Thymus (tissue), 11 donors: Measurements from ENCODE around the gene KIAA1217. TPM values are rescaled to one million over a fixed set of nuclear protein-coding genes. Genes with fewer than 3 reads are reported as not detected.

Experiments
- DNase-seq, 9 donors: peaks; one replicate each; pipeline ENCODE4 v3.0.0-alpha.2; 2013; ENCODE audit warnings: low spot score in 9 of 9, low read depth in 6 of 9, missing footprints in 1 of 9
- H3K27ac ChIP-seq, 2 donors: one replicate each; pipeline ENCODE4 v1.5.1; 2013; ENCODE audit warnings: control low read depth in 1 of 2, low read depth in 1 of 2, low read length in 1 of 2, mild to moderate bottlenecking in 1 of 2, moderate library complexity in 1 of 2
- H3K27me3 ChIP-seq, 2 donors: one replicate each; pipeline ENCODE4 v1.5.1; 2013; ENCODE audit warnings: low read length in 1 of 2; ENCODE audit not compliant: control insufficient read depth in 2 of 2, insufficient read depth in 1 of 2
- H3K36me3 ChIP-seq, 2 donors: one replicate each; pipeline ENCODE4 v1.5.1; 2013; ENCODE audit warnings: low read length in 1 of 2, mild to moderate bottlenecking in 1 of 2, moderate library complexity in 1 of 2; ENCODE audit not compliant: control insufficient read depth in 2 of 2, insufficient read depth in 2 of 2
- H3K4me1 ChIP-seq, 2 donors: one replicate each; pipeline ENCODE4 v1.5.1; 2013; ENCODE audit warnings: low read length in 2 of 2; ENCODE audit not compliant: control insufficient read depth in 2 of 2, insufficient read depth in 2 of 2
- H3K4me3 ChIP-seq, 2 donors: one replicate each; pipeline ENCODE4 v1.5.1; 2013; ENCODE audit warnings: low read length in 2 of 2, control low read depth in 1 of 2, mild to moderate bottlenecking in 1 of 2
- H3K9me3 ChIP-seq, 2 donors: one replicate each; pipeline ENCODE4 v1.5.1; 2013; ENCODE audit warnings: low read length in 1 of 2, mild to moderate bottlenecking in 1 of 2; ENCODE audit not compliant: control insufficient read depth in 2 of 2, insufficient read depth in 1 of 2
- WGBS: extraction: QIAGEN DNeasy Blood & Tissue Kit; methylation state at CpG from one replicate; pipeline ENCODE4 v1.1.7; 2013; 5-methylcytosine and 5-hydroxymethylcytosine counted together
- polyA plus RNA-seq: library from polyadenylated mRNA; stranded (reverse); fragments of 200-250 nt; gene quantifications from one replicate; pipeline ENCODE4 v1.2.3, GENCODE V29; 2013
- total RNA-seq: library from RNA; stranded (reverse); fragments of 120-200 nt; gene quantifications from one replicate; pipeline ENCODE4 v1.2.4, GENCODE V29; 2013
- donor health status: healthy.

Gene KIAA1217
- total and polyA plus RNA-seq, 2 donors: 9.7 to 30.5 TPM

- no peaks in the 10 kb centered on the region for H3K36me3 ChIP-seq
- H3K27me3 ChIP-seq: no peaks in the 10 kb centered on the region
- no peak overlapping the region for H3K4me3 ChIP-seq
- no peak for DNase-seq
- no peaks in the 10 kb centered on the region for H3K9me3 ChIP-seq
- no peak overlapping the region for H3K27ac ChIP-seq
- H3K4me1 ChIP-seq: peaks cover 0 to 2% of the 10 kb centered on the region in 2 donors
- WGBS: 94% methylated on average over 4 of the region's 4 CpGs
Measured at GRCh38 chr10:24456322-24456721, 247.4 kb downstream of the KIAA1217 start.

DNA sequence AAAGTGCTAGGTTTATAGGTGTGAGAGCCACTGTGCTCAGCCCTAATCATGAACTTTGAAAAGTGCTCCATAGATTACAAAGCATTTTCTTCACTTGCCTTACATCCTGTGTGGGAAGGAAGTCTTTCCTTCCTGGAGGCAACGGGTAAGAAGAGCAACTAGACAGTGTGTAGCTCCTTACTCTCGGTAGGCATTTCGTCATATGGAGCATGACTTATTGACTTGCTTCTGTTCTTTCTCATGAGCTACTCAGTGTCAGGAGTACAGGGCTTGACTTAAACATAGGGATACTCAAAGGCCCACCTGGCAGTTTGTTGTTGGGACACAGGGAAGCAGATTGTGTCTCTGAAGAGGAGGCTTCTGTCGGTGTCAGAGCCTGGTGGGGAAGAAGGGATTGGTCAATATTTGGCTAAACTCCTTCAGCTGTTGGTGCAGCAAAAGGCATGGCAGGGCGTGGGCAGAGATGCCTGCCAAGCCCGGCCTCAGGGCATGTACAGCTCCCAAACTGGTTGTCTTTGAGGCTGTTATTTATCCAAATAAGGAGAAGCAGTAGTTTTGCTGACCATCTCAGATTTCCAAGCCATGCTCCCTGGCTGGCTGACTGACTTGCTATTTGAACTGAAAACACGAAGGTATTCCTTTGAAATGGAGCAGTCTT, 248.9 kb downstream of the KIAA1217 start:
- Histone ChIP-seq H3K4me3 (no peak overlapping the region), H3K4me1 (no peaks in the 10 kb centered on the region), H3K36me3 (no peaks in the 10 kb centered on the region), H3K9me3 (no peaks in the 10 kb centered on the region), H3K27me3 (no peaks in the 10 kb centered on the region), H3K27ac (peak overlapping the region in 1 of 2 donors; percentile 36)
- DNase-seq: no peak
- WGBS: 72% methylated on average over 7 of the region's 7 CpGs

GRCh38 chr10:24459836-24460235, 250.9 kb downstream of the KIAA1217 start:
- no peaks in the 10 kb centered on the region for H3K9me3 ChIP-seq
- H3K36me3 ChIP-seq: no peaks in the 10 kb centered on the region
- H3K4me3 ChIP-seq: no peak overlapping the region
- DNase-seq: no peak
- WGBS: 78% methylated on average over 3 of the region's 3 CpGs
- H3K27ac ChIP-seq: no peak overlapping the region
- no peaks in the 10 kb centered on the region for H3K27me3 ChIP-seq
- peaks cover 0 to 2% of the 10 kb centered on the region in 2 donors for H3K4me1 ChIP-seq

DNA sequence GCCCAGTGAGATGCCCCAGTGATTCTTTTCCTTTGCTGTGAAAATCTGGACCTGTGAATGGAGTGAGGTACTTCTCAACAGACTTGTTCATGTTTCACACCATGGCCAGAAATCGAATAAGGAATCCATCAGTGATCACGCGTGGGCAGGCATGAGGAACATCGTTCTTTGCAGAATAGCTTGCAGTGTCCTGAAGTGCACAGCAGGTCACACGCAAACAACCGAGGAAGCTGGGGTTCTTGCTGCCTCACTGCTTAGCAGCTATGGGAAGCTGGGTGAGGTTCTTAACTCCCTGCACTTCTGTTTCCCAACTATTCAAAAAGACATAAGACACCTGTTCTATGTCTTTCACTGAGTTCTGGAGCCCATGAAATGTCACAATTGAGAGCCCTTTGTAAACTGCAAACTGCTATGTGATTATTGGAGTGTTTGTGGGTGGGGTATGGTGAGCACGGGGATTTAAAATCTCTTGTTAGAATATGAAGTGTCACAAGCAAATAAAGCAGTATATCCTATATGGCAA, 253.4 kb downstream of the KIAA1217 start:
- H3K36me3 ChIP-seq: no peaks in the 10 kb centered on the region
- H3K4me1 ChIP-seq: peaks cover 0 to 2% of the 10 kb centered on the region in 2 donors
- no peaks in the 10 kb centered on the region for H3K9me3 ChIP-seq
- no peak overlapping the region for H3K4me3 ChIP-seq
- no peak overlapping the region for H3K27ac ChIP-seq
- no peak for DNase-seq
- H3K27me3 ChIP-seq: no peaks in the 10 kb centered on the region
- WGBS: 94% methylated on average over 7 of the region's 7 CpGs

DNA sequence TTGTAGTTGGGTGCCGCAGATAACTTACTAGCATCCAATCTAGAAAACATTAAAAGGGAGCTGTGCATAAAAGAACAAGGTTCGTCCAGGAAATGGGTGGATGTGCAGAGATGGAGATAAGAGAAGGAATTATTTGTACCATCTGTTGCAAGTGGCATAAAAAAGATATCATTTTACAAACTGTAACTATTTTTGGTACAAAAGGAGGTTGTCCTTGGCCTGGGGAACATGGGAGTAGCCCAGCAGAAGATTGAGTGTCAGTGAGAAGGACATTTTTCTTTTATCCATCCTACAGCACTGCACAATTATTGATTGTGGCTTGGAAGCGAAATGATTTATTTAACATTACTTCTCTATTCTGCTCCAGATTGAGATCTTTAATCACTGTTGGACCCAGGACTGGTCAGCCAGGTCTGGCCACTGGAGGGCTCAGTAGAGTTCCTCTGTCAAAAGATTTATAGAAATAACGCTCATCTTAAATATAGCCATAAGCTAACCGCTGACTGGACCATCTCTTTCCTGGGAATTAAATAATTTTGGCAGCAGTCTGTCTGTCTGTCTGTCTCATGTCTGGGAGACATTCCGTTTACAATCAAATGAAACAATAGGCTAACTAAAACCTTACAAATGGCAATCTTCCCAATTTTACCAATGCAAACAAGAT, 254.1 kb downstream of the KIAA1217 start:
- WGBS: 93% methylated on average over 6 of the region's 6 CpGs
- Histone ChIP-seq H3K27ac (peak overlapping the region in 1 of 2 donors; percentile 2), H3K4me3 (no peak overlapping the region), H3K4me1 (peaks cover 0 to 2% of the 10 kb centered on the region in 2 donors), H3K9me3 (no peaks in the 10 kb centered on the region), H3K36me3 (no peaks in the 10 kb centered on the region), H3K27me3 (no peaks in the 10 kb centered on the region)
- DNase-seq: no peak

DNA sequence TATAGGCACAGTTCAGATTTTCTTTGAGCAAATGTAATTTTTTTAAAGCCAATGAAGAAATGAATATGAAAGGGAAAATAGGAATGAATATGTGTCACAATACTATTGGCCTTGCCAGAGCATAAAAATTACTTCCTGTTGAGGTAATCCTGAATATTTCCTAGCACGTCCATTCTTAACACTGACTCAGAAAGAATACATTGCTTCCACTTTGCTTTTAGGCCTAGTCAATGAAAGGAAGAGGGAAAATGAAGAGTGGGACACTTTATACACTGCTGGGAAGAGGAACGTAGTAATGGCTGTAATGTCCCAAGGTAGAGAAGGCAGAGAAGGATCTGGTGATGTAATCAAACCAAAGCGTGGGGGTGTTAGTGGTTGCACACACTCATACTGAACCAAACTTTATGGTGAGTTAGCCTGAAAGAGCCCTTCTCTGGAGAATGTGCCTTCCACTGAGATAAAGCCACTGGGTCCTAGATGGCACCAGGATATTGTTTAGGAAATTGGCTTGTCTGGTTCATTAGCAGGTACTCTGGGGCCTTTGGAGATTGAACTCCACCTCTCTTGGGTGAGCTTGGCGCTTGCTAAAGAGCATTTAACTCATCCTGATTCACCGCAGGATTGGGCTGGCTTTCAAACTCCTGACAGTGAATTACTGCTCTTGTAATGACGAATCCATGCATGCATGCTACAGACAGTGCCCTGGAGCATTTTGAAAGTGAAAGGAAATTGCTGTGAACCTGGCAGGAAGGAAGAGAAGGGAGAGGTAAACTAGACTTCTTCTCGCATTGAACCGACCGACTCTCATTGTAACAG, 254.9 kb downstream of the KIAA1217 start:
- no peak overlapping the region for H3K4me3 ChIP-seq
- H3K27ac ChIP-seq: peak overlapping the region; percentile 9 to 38
- H3K4me1 ChIP-seq: peaks cover 0 to 2% of the 10 kb centered on the region in 2 donors
- no peak for DNase-seq
- H3K36me3 ChIP-seq: no peaks in the 10 kb centered on the region
- H3K9me3 ChIP-seq: no peaks in the 10 kb centered on the region
- no peaks in the 10 kb centered on the region for H3K27me3 ChIP-seq
- 81% methylated on average over 9 of the region's 9 CpGs for WGBS

DNA sequence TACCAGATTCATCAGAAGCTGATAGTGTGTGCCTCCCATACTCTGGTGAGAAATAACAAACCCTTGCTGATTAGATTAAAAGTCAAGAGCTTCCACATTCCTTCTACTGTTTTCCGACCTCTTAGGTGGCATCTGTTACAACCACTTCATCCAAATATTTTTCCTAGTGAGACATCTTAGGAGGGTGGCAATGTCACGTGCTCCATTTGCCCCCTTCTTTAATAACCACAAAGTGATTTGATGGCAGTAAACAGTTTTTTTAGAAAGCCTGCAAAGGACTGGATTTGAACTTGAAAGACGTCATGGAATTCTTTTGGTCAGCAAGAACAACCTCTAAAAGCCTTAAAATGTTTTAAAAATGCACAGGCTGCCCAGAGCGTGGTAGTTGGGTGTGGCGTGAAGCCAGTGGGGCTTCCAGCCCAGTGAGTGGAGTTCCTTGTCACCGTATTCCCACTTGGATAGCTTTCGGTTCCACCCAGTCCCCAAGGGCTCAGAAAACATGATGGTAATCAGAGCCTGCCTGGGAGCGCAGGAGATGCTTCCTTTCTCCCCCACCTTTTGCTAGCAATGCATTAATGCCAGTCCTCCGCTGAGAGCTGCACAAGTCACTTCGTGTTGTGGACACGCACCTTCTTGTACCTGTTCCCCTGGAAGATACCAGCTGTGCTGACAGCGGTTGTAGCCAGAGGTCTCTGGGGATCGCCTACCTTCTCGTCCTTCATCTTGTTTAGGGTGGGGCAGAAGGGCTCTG, 256.4 kb downstream of the KIAA1217 start:
- Histone ChIP-seq H3K4me3 (no peak overlapping the region), H3K27ac (peak overlapping the region; percentile 26 to 50), H3K9me3 (no peaks in the 10 kb centered on the region), H3K4me1 (peaks cover 0 to 2% of the 10 kb centered on the region in 2 donors), H3K27me3 (no peaks in the 10 kb centered on the region), H3K36me3 (no peaks in the 10 kb centered on the region)
- no peak for DNase-seq
- 90% methylated on average over 14 of the region's 14 CpGs for WGBS

GRCh38 chr10:24465891-24466818, 257.2 kb downstream of the KIAA1217 start:
- 83% methylated on average over 16 of the region's 16 CpGs for WGBS
- Histone ChIP-seq H3K9me3 (no peaks in the 10 kb centered on the region), H3K4me1 (peaks cover 0 to 2% of the 10 kb centered on the region in 2 donors), H3K27ac (peak overlapping the region; percentile 37 to 50), H3K4me3 (no peak overlapping the region), H3K36me3 (no peaks in the 10 kb centered on the region), H3K27me3 (no peaks in the 10 kb centered on the region)
- no peak for DNase-seq
